Measurements from ENCODE around the gene RPS6KL1.

The RPS6KL1 gene

GRCh38 chr14:74911221-74911620, 11.8 kb downstream of the RPS6KL1 start:
- no peak for DNase-seq

- DNase-seq, result no peak
Measured at GRCh38 chr14:74910556-74910955, 12.5 kb downstream of the RPS6KL1 start.

GRCh38 chr14:74909911-74910310, 13.1 kb downstream of the RPS6KL1 start:
- DNase-seq, result no peak

GRCh38 chr14:74909501-74909900, 13.6 kb downstream of the RPS6KL1 start:
- no peak for DNase-seq

GRCh38 chr14:74908861-74909341, 14.2 kb downstream of the RPS6KL1 start:
- no peak for DNase-seq

GRCh38 chr14:74907744-74908143, 15.3 kb downstream of the RPS6KL1 start:
- no peak for DNase-seq

GRCh38 chr14:74906925-74907521, 16.0 kb downstream of the RPS6KL1 start:
- DNase-seq, result no peak

GRCh38 chr14:74905595-74906142, 17.4 kb downstream of the RPS6KL1 start:
- peak; percentile 58 to 73 (median 61) for DNase-seq

- no peak for DNase-seq
Measured at GRCh38 chr14:74904635-74905503, 18.2 kb downstream of the RPS6KL1 start.

- no peak for DNase-seq
Measured at GRCh38 chr14:74902941-74903705, 19.9 kb downstream of the RPS6KL1 start.

- no peak for DNase-seq
Measured at GRCh38 chr14:74898694-74899093, 24.4 kb downstream of the RPS6KL1 start.

GRCh38 chr14:74898083-74898482, 25.0 kb downstream of the RPS6KL1 start:
- no peak for DNase-seq

- DNase-seq, result no peak
Measured at GRCh38 chr14:74897642-74898041, 25.4 kb downstream of the RPS6KL1 start.

- DNase-seq, result no peak
Measured at GRCh38 chr14:74896400-74896799, 26.7 kb downstream of the RPS6KL1 start.

- no peak for DNase-seq
Measured at GRCh38 chr14:74893614-74894091, 29.4 kb downstream of the RPS6KL1 start.

GRCh38 chr14:74892745-74893144, 30.3 kb downstream of the RPS6KL1 start:
- no peak for DNase-seq

- DNase-seq, result no peak
Measured at GRCh38 chr14:74891870-74892269, 31.2 kb downstream of the RPS6KL1 start.

- no peak for DNase-seq
Measured at GRCh38 chr14:74890262-74890661, 32.8 kb downstream of the RPS6KL1 start.

- DNase-seq, result peak in 1 of 5 experiments; percentile 70
Measured at GRCh38 chr14:74888164-74889158, 34.6 kb downstream of the RPS6KL1 start.

GRCh38 chr14:74886001-74886400, 37.1 kb downstream of the RPS6KL1 start:
- DNase-seq, result no peak
